Body of pancreas (tissue), 4 donors: ENCODE results near the gene ROR1.

Source experiments
- CTCF ChIP-seq, 7 experiments: fragments of 450-650 bp in 4 of 7; fragments of 200-600 bp in 3 of 7; sonication (generic) in 3 of 7; IDR thresholded peaks; one replicate each; pipeline ENCODE4 v1.5.1; 2016 to 2019; ENCODE audit warnings: antibody characterized with exemption in 7 of 7
- POLR2A ChIP-seq, 3 donors: fragments of 450-650 bp; IDR thresholded peaks; one replicate each; pipeline ENCODE4 v1.6.1; 2016; ENCODE audit warnings: antibody characterized with exemption in 3 of 3, mild to moderate bottlenecking in 2 of 3

DNA sequence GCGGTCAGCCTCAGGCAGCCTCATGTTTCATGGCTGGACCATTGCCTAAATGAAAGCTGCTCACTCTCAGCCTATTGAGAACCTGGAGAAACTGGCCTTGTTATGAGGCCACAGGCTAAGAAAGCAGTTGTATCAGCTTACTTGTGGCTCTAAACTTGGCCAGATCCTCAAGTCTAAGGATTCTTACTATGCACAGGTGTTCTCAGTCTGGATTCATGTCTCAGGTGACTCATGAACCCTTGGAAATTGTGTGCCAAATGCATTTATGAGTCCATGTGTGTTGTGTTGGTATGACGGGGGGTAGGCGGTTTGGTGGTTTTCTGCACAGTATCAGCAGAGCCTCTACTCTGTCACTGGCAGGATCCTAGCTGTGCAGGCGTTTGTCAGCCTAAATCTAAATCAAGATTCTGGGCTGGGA is 90.4 kb downstream of the ROR1 start:
- TF ChIP-seq CTCF (IDR thresholded peaks at IDR 0.05) (no peak), POLR2A (IDR thresholded peaks at IDR 0.05) (no peak)
